A549 (cell line): ENCODE measurements around the gene BORA. TPM values are rescaled to one million over a fixed set of nuclear protein-coding genes. Genes with fewer than 3 reads are reported as not detected.

ENCODE experiments used
- ATAC-seq, 2 experiments: fragments of 200-7000 bp in 1 of 2; fragments of >200 bp in 1 of 2; cut with Nextera tagmentation in 1 of 2; cut with Tn5 transposase in 1 of 2; 3 replicates each; pipeline versions ENCODE4 v1.8.0 to v1.9.1; 2018 to 2020; ENCODE audit warnings: mild to moderate bottlenecking in 1 of 2, moderate library complexity in 1 of 2
- CTCF ChIA-PET: fragments of 300-600 bp; sonication (Branson Sonifier 250); formaldehyde crosslinking; extraction: SDS; loops from one replicate; lab custom pipeline; 2021; ENCODE audit warnings: antibody characterized with exemption, inconsistent platforms; lab: Yijun Ruan, JAX
- POLR2A ChIA-PET: fragments of 350-600 bp; formaldehyde crosslinking; extraction: SDS; loops from one replicate; lab custom pipeline; 2021; ENCODE audit warnings: antibody characterized with exemption, inconsistent platforms; lab: Yijun Ruan, JAX
- DNase-seq, 2 experiments: peaks; one replicate each; pipeline versions ENCODE4 v3.0.0 to v3.0.0-alpha.2; 2011 to 2016; ENCODE audit warnings: low read depth in 1 of 2, low spot score in 1 of 2
- FAIRE-seq: peaks from 2 replicates; lab custom pipeline; 2011; peaks lifted over from hg19 to GRCh38; lab: Jason Lieb, UNC
- H3K27ac ChIP-seq, 2 experiments: fragments of >200 bp; sonication (Bioruptor Twin); formaldehyde crosslinking; 3 replicates each; pipeline ENCODE4 v1.5.1; 2016 to 2017
- H3K4me1 ChIP-seq: fragments of >200 bp; sonication (Bioruptor Twin); formaldehyde crosslinking; 3 replicates; pipeline ENCODE4 v1.6.1; 2016
- H3K4me2 ChIP-seq: fragments of >200 bp; sonication (Bioruptor Twin); formaldehyde crosslinking; 3 replicates; pipeline ENCODE4 v1.6.1; 2016
- H3K4me3 ChIP-seq: fragments of >200 bp; sonication (Bioruptor Twin); formaldehyde crosslinking; 3 replicates; pipeline ENCODE4 v1.5.1; 2016
- H3K9me3 ChIP-seq: fragments of >200 bp; sonication (Bioruptor Twin); formaldehyde crosslinking; 3 replicates; pipeline ENCODE4 v1.6.1; 2016
- CHD2 ChIP-seq: fragments of 150-350 bp; IDR thresholded peaks from 2 replicates; pipeline ENCODE4 v1.6.1; 2014; ENCODE audit warnings: low read length; ENCODE audit not compliant: partially characterized antibody
- CHD4 ChIP-seq: fragments of 200-600 bp; sonication (generic); IDR thresholded peaks from 2 replicates; pipeline ENCODE4 v1.6.1; 2016; ENCODE audit warnings: antibody characterized with exemption, mild to moderate bottlenecking, borderline replicate concordance
- EHMT2 ChIP-seq: fragments of 200-600 bp; sonication (generic); IDR thresholded peaks from 2 replicates; pipeline ENCODE4 v1.6.1; 2016; ENCODE audit warnings: antibody characterized with exemption, low read depth, mild to moderate bottlenecking, moderate library complexity
- FOSL2 ChIP-seq, 2 experiments: fragments of 450-650 bp in 1 of 2; fragments of >200 bp in 1 of 2; sonication (Bioruptor Twin) in 1 of 2; formaldehyde crosslinking; IDR thresholded peaks; 2 replicates each; pipeline versions ENCODE4 v1.5.0 to v1.6.1; 2016 to 2020; ENCODE audit warnings: mild to moderate bottlenecking in 1 of 2, moderate library complexity in 1 of 2
- HDAC2 ChIP-seq: fragments of 200-600 bp; sonication (generic); IDR thresholded peaks from 2 replicates; pipeline ENCODE4 v1.6.1; 2016
- HOXB13 ChIP-seq: fragments of 250-450 bp; sonication (Bioruptor Pico); IDR thresholded peaks from 2 replicates; pipeline ENCODE4 v1.5.0; 2020; ENCODE audit warnings: low read depth, mild to moderate bottlenecking, moderate library complexity
- HOXB5 ChIP-seq: fragments of 250-450 bp; sonication (Bioruptor Pico); IDR thresholded peaks from 2 replicates; pipeline ENCODE4 v1.5.0; 2020; ENCODE audit warnings: mild to moderate bottlenecking, moderate library complexity
- JUN ChIP-seq, 2 experiments: fragments of >200 bp; sonication (Bioruptor Twin); formaldehyde crosslinking; IDR thresholded peaks; 2 replicates in 1 of 2; 3 replicates in 1 of 2; pipeline ENCODE4 v1.6.1; 2016 to 2017
- JUNB ChIP-seq: fragments of >200 bp; sonication (Bioruptor Twin); formaldehyde crosslinking; IDR thresholded peaks from 2 replicates; pipeline ENCODE4 v1.6.1; 2016
- MAFK ChIP-seq: fragments of 450-650 bp; IDR thresholded peaks from 2 replicates; pipeline ENCODE4 v1.6.1; 2014; ENCODE audit not compliant: partially characterized antibody
- NFE2L2 ChIP-seq: fragments of 150-350 bp; conservative IDR thresholded peaks from 2 replicates; pipeline ENCODE4 v1.6.1; 2014; ENCODE audit warnings: low read length
- NR3C1 ChIP-seq: fragments of >200 bp; sonication (Bioruptor Twin); formaldehyde crosslinking; IDR thresholded peaks from 3 replicates; pipeline ENCODE4 v1.6.1; 2017
- TP53 ChIP-seq: fragments of 250-450 bp; sonication (Bioruptor Pico); IDR thresholded peaks from 2 replicates; pipeline ENCODE4 v1.5.0; 2021; ENCODE audit warnings: mild to moderate bottlenecking, moderate library complexity
- ZC3H11A ChIP-seq: fragments of 450-650 bp; IDR thresholded peaks from 2 replicates; pipeline ENCODE4 v1.6.1; 2014; ENCODE audit warnings: antibody characterized with exemption, mild to moderate bottlenecking
- WGBS: methylation state at CpG from one replicate; pipeline ENCODE4 v1.1.6; 2017; ENCODE audit errors: missing lambda C conversion rate; 5-methylcytosine and 5-hydroxymethylcytosine counted together
- polyA plus RNA-seq, 4 experiments: library from polyadenylated mRNA; depleted of rRNA in 3 of 4; stranded (reverse); fragments of >200 nt; fragmentation: RNase III in 1 of 4; extraction: RNeasy Plus Mini Kit Qiagen cat#74134 plus additional on column Dnase treatment in 1 of 4; gene quantifications; 2 replicates in 3 of 4; 3 replicates in 1 of 4; pipeline ENCODE4 v1.2.3, GENCODE V29; 2011 to 2017
- small RNA-seq, 6 experiments: library from RNA; depleted of rRNA; stranded (forward); fragments of <200 nt; gene quantifications; one replicate each; pipeline ENCODE3, GENCODE V24; 2012
- TF ChIP-seq, protein P1 (sequence below): fragments of 150-350 bp; IDR thresholded peaks from 2 replicates; pipeline ENCODE4 v1.6.1; 2014; ENCODE audit warnings: low read depth, mild to moderate bottlenecking, low read length
- TF ChIP-seq, protein P2 (sequence below): fragments of 450-650 bp; IDR thresholded peaks from 2 replicates; pipeline ENCODE4 v1.6.1; 2014; ENCODE audit warnings: antibody characterized with exemption
- TF ChIP-seq, protein P3 (sequence below): IDR thresholded peaks from 2 replicates; pipeline ENCODE4 v1.6.1; 2012; ENCODE audit warnings: low read depth, borderline replicate concordance
- TF ChIP-seq, protein P4 (sequence below): fragments of >200 bp; sonication (Bioruptor Twin); formaldehyde crosslinking; IDR thresholded peaks from 2 replicates; pipeline ENCODE4 v1.6.1; 2016

BORA gene
- polyA plus RNA-seq, 2 of the 4 experiments (the other 2 are of a cell fraction) = 7.1 to 8.4 TPM

DNA sequence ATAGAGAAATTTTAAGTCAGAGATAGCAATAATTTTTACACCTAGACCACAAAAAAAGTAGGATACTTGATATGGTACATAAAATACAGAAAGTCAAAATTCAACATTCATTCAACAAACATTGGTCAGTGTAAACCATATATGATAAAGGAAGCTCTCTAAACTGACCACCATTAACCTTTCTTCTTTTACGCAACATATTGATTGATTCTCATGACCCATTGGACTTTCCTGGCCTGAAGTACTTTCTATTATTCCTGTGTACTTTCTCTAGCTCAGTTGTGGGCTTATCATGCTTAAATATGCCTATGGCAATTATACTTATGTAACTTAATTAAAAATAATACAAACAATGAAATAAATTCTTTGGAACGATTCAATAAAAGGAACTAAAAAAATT is 64.9 kb downstream of the BORA start:
- FAIRE-seq = no peak
- DNase-seq = no peak
- Histone ChIP-seq H3K27ac (no peak overlapping the region), H3K9me3 (no peaks in the 10 kb centered on the region), H3K4me2 (no peak overlapping the region)
- POLR2A ChIA-PET = no interaction called here
- 92% methylated on average over 2 of the region's 2 CpGs for WGBS
- CTCF ChIA-PET = no interaction called here
- TF ChIP-seq JUN (IDR thresholded peaks at IDR 0.05) = no peak
- TF ChIP-seq, all 56 proteins: peak for 0
- ATAC-seq = no peak
- H3K4me1 ChIP-seq = peaks cover 4% of the 10 kb centered on the region; the same call in 1 of the 3 replicates
- H3K4me3 ChIP-seq = no peak overlapping the region

DNA sequence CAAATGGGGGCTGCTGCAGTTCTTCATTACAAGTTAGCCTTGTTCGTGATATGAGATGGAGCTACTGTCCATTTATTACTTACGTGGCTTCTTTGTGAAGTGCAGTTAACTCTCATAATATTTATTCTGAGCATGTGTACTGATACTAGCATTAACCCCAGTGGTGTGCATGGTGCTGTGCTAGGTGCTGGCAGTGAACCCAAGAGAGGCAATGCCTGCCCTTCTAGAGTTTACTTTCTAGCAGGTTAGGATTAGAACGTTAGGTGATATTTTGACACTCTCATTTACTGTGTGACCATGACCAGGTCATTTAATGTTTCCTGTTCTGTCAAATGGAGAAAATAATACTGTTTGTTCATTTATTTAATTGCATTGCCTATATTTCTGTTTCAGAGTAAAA is 71.1 kb downstream of the BORA start:
- ChIA-PET POLR2A (no interaction called here), CTCF (interaction anchor here (0.6 kb wide), 1 partner anchor 10 kb away, joined by 3 read pairs; no protein-coding TSS in a partner anchor)
- H3K9me3 ChIP-seq = no peaks in the 10 kb centered on the region
- H3K4me3 ChIP-seq = no peak overlapping the region
- FAIRE-seq (no peak), ATAC-seq (no peak), DNase-seq (no peak)
- no peak overlapping the region for H3K4me2 ChIP-seq
- WGBS = 92% methylated on average over 3 of the region's 3 CpGs
- TF ChIP-seq HOXB13 (CRISPR knock-in tag) (no peak), HDAC2 (no peak), ZC3H11A (no peak), CHD2 (no peak), JUN (IDR thresholded peaks at IDR 0.05) (no peak), MAFK (no peak), NFE2L2 (no peak)
- TF ChIP-seq, protein P1, sequence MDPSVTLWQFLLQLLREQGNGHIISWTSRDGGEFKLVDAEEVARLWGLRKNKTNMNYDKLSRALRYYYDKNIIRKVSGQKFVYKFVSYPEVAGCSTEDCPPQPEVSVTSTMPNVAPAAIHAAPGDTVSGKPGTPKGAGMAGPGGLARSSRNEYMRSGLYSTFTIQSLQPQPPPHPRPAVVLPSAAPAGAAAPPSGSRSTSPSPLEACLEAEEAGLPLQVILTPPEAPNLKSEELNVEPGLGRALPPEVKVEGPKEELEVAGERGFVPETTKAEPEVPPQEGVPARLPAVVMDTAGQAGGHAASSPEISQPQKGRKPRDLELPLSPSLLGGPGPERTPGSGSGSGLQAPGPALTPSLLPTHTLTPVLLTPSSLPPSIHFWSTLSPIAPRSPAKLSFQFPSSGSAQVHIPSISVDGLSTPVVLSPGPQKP = no peak
- TF ChIP-seq, protein P2, sequence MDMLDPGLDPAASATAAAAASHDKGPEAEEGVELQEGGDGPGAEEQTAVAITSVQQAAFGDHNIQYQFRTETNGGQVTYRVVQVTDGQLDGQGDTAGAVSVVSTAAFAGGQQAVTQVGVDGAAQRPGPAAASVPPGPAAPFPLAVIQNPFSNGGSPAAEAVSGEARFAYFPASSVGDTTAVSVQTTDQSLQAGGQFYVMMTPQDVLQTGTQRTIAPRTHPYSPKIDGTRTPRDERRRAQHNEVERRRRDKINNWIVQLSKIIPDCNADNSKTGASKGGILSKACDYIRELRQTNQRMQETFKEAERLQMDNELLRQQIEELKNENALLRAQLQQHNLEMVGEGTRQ = no peak
- no peak overlapping the region for H3K27ac ChIP-seq
- no peaks in the 10 kb centered on the region for H3K4me1 ChIP-seq

DNA sequence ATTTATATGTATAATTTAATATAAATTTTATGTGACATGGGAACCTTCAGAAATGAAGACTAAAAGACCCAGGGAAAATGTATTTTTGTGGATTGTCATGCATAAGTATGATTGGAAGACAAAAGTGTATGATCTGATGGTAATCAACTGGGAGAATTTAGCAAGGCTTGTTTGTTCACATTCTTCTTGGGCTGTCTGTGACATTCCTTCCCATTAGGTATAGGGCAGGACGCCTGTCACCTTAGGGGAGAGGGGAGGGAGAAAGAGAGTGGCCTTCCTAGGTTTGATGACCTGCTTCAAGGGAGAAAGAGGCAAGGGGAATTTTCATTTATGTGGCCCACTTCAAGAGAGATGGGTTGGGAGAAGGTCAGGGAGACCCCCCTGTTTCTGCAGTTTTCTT is 76.6 kb downstream of the BORA start:
- ChIA-PET POLR2A (no interaction called here), CTCF (no interaction called here)
- H3K4me1 ChIP-seq = peaks cover 6% of the 10 kb centered on the region; the same call in 1 of the 3 replicates
- TF ChIP-seq JUNB (no peak), TP53 (CRISPR knock-in tag) (no peak), NR3C1 (no peak), EHMT2 (no peak), CHD2 (no peak), FOSL2 (IDR thresholded peaks at IDR 0.05) (no peak), FOSL2 (CRISPR knock-in tag; IDR thresholded peaks at IDR 0.05) (no peak), CHD4 (no peak), HOXB5 (CRISPR knock-in tag) (no peak)
- TF ChIP-seq, protein P3, sequence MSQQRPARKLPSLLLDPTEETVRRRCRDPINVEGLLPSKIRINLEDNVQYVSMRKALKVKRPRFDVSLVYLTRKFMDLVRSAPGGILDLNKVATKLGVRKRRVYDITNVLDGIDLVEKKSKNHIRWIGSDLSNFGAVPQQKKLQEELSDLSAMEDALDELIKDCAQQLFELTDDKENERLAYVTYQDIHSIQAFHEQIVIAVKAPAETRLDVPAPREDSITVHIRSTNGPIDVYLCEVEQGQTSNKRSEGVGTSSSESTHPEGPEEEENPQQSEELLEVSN = no peak
- TF ChIP-seq, protein P4, sequence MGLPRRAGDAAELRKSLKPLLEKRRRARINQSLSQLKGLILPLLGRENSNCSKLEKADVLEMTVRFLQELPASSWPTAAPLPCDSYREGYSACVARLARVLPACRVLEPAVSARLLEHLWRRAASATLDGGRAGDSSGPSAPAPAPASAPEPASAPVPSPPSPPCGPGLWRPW = no peak
- no peak overlapping the region for H3K4me2 ChIP-seq
- H3K4me3 ChIP-seq = no peak overlapping the region
- DNase-seq = no peak
- no peak for FAIRE-seq
- ATAC-seq = no peak
- H3K27ac ChIP-seq = no peak overlapping the region
- 71% methylated on average over 1 of the region's 1 CpG for WGBS
- no peaks in the 10 kb centered on the region for H3K9me3 ChIP-seq

Small RNA genes lying within 50 kb of the gene (small RNA-seq; reads per million reads assigned to genes)
- gene RNU6-80P = 0 to 0.86 (median 0) reads per million in 6 experiments

Other genes starting within 250 kb of the BORA start
- gene MZT1, start 294 bp upstream of the BORA start, polyA plus RNA-seq (2011; rRNA removed) = 9.3 and 17.8 TPM in 2 replicates
- 15.8 to 19.5 TPM (median 18.1 TPM) in 3 replicates for gene MZT1, start 294 bp upstream of the BORA start, polyA plus RNA-seq (2017; fragmentation: RNase III; extraction: RNeasy Plus Mini Kit Qiagen cat#74134 plus additional on column Dnase treatment)
- gene DIS3, start 54.0 kb downstream of the BORA start, polyA plus RNA-seq (2011; rRNA removed) = 27.9 and 32.8 TPM in 2 replicates
- 17.6 to 20.0 TPM (median 19.9 TPM) in 3 replicates for gene DIS3, start 54.0 kb downstream of the BORA start, polyA plus RNA-seq (2017; fragmentation: RNase III; extraction: RNeasy Plus Mini Kit Qiagen cat#74134 plus additional on column Dnase treatment)
- 6.7 and 10.6 TPM in 2 replicates for gene PIBF1, start 54.2 kb downstream of the BORA start, polyA plus RNA-seq (2011; rRNA removed)
- gene PIBF1, start 54.2 kb downstream of the BORA start, polyA plus RNA-seq (2017; fragmentation: RNase III; extraction: RNeasy Plus Mini Kit Qiagen cat#74134 plus additional on column Dnase treatment) = 5.0 to 5.9 TPM (median 5.2 TPM) in 3 replicates